Stimulated activated CD8-positive, alpha-beta memory T cell treated with anti-CD3 and anti-CD28 coated beads, Interleukin-15, amount 100 ng/mL, for 4 hours (primary cell): ENCODE measurements around the gene LRR1.
"Not testable (repeated sequence)": the region's sequence is repeated elsewhere in the genome, so short reads cannot be mapped to it uniquely, and the experiment has no call there.

Experiments used
- DNase-seq, 2 donors: peaks; one replicate each; pipeline ENCODE4 v3.0.0-alpha.2; 2020; ENCODE audit warnings: low read depth in 2 of 2

LRR1 gene

DNA sequence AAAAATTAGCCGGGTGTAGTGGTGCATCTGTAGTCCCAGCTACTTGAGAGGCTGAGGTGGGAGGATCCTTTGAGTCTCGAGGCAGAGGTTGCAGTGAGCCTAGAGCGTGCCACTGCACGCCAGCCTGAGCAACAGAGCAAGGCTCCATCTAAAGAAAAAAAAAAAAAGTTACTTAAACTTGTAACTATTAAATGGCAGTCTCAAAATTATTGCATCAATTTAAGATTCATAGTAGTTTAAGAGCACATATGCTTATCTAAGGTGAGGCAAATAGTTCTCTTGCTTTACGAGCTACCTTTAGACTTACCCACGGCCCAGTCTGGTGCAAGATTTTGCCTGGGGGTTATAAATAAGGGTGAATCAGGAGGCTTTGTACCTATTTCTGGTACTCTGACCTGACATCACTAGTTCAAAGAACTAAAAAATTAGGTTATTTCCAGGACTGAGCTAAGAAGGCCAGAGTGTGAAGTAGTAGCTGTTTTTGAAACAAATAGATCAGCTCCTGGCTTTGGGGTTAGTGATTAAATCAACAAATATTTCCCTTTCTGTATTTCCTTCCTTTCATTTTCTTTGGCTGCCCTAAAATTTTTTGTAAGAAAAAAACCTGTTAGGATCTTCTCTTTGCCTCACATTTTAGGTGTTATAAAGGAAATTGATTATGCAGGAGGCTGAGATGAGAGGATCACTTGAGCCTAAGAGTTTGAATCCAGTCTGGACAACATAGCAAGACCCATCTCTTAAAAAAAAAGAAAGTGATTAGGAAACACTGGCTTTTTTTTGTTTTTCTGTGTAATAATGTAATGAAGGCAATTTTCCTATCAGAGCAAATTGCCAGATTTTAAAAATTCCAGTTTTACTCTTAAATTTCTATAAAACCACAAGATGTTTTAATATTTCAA is 25.4 kb downstream of the LRR1 start:
- no peak for DNase-seq

DNA sequence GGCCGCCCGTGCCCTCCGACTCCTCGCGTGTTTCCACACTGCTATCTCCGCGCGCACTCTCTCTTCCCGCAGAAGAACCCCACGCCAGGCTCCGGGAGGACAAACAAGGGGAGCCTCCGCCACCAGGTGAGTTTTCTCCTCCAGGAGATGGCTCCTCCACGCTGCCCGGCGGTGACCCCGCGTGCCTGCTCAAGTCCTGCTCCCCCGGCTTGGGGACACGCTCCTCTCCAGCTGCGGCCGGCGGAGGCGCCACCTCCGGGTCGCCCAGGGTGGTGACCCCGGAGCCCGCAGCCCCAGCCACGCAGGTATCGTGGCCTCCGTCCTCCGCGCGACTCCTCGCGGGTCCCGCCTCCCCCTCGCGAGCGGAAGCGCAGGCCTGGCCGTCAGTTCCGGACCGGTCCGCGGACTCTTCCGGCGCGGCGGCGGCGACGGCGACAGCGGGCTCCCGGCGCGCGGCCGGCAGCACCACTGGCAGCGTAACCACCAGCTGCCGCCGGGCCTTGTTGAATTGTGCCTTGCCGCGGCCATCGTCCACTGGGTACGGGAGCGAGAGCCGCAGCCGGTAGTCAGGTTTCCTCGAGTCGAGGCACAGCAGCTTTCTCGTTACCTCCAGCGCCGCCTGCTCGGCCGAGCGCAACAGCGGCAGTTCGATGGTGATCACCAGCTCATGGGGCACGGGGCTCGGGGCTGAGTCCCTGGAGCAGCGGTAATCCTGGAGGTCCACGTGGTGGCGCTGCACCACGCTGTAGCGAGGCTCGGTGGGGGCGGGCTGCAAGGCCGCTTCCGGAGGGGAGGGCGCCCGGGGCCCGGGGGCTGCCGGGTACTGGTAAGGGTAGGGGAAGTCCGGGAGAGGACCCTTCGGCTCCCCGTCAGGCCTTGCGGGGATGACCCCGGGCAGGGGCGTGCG is 35.2 kb downstream of the LRR1 start:
- peak; percentile 89 to 91 for DNase-seq

DNA sequence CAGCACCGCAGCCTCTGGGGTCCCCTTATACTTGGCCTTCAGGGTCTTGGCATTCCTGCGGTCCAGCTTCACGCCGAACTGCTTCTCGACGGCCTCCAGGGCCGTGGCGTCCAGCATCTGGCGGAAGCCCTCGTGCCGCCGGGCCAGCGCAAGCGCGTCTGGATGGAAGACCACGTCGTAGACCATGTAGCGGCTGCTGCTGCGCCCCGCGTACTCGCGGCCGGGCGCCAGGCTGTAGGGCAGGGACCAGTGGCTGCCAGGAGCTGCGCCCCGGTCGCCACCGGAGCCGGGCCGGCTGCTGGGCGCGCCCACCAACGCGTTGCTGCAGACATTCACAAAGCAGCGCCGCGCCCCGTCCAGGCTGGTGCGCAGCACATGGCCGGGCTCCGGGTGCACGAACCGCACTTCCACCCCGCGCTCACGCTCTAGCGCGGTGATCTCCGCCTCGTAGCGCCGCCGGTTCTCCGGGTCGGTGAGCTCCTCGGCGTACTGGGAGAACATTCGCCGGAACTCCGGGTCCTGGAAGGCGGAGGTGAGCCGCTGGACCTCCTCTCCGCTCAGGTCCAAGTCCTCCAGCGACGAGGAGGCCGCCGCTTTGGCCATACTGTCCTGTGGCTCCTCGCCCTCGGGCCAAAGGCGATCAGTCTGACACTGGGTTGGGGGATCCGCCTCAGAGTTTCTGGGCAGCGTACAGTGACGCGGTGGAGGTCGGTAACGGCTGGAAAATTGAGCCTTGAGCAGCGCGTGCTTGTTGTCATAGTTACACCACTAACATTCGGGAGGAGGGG is 36.0 kb downstream of the LRR1 start, which contains the start of gene DNAAF2:
DNAAF2 (minus strand) TSS at position 698 of the 788 bp plus-strand sequence; CDS start at position 603, 95 bp downstream.
- DNase-seq = peak; percentile 39 to 43

DNA sequence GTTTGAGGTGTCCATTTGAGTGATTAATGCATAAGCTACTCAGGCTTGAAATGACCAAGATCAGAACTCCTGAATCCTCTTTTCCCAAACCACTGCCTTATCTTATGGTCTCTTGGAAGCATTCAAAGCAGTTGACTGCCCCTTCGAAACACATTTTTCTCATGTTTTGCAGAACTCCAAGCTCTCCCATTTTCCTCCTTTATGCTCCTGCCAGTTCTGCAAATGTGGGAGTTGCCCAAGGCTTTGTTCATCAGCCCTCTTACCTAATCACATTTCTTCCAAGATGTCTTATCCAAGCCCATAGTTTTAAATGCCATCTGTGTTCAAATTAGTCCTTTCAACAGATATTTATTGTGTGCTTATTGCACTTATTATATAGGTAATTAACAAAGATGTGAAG is 38.1 kb downstream of the LRR1 start:
- no peak for DNase-seq

DNA sequence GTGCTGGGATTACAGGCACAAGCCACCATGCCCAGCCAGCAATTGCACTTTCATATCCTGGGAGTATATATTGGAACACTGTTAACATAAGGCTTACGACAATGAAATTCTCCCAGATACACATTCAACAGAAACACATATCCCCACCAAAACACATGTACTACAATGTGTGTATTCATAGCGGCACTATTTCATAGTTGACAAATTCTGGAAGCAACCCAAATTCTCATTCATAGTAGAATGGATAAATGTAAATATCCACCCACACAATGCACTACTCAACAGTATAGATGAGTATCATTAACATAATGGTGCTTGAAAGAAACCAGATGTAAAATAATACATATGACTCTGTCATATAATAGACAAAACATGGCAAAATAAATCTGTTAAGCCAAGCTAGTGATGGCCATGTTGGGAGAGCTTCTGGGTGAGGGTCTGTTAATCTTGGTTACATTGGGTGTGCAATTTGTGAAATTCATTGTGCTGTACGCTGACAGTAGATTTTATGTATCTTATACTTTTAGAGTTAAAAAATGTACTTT is 38.9 kb downstream of the LRR1 start:
- DNase-seq = no peak

DNA sequence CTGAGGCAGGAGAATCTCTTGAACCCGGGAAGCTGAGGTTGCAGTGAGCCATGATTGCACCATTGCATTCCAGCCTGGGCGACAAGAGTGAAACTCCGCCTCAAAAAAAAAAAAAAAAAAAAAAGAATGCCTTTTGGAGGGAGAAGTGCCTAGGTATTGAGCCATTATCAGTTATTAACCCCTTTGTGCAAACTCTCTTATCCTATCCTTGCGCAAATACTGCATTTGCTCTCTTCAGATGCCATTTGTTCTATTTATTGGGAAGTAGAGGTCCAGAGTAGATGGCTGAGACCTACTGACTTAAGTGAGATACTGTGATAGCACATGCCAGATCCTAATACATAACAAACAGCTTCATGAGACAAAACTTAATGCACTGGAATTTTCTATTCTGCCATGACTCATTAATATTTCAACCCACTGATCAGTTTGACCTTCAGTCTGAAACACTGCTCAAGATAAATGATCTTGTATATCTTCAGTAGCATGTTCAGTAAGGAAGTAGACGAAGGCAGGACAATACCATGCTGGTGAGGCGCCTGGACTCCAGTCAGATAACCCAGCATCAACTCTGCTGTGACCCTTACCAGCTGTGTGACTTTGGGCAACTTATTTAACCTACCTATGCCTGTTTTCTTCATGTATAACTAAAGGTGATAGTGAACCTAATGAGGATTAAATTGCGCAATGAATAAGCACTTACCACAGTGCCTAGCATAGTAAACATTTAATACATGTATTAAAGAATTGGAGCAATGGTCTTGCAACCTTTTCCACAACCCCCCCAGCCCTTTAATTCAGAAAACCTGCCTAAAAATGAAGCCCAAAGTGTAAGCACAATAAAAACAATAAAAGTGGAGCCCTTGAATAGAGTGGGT is 42.0 kb downstream of the LRR1 start:
- DNase-seq = no peak

DNA sequence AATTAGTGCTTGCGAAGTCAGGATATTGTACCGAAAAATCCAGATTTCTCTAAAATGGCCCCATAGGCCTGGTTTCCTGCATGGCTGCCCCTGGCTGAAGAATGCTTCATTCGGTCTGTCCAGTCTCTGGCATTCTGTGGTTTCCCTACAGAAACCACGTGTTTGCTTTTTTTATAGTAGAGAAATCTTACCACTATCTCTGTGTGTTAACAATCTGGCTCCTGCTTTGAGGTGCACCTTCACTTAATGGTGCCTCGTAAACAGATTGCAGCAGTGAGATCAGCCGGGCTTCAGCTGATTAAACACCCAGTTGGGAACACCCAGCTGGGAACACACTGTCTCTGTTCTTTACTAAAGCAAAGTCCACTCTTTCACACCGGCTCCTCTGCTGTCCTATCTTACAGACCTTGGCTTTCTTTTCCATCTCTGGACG is 43.0 kb downstream of the LRR1 start:
- DNase-seq = no peak

DNA sequence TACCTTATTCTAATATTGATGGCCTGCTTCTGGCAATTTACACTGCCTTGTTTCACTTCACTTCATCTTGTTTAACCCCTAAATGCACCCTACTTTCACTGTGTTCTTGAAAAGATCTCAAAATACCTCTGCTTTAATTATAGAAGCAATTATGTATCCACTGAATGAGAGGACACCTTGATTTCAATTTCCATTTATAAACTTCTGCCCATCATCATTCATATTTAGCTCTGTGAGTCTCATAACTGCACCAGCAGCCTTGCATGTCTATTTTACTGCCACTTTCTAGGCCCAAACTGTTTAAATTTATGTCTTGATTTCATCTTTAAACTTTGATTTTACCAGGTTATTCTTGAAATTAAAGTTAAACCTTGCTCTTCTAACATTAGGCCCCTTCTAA is 43.4 kb downstream of the LRR1 start:
- DNase-seq = no peak

GRCh38 chr14:49653508-49653907 is 54.8 kb downstream of the LRR1 start:
- no peak for DNase-seq

DNA sequence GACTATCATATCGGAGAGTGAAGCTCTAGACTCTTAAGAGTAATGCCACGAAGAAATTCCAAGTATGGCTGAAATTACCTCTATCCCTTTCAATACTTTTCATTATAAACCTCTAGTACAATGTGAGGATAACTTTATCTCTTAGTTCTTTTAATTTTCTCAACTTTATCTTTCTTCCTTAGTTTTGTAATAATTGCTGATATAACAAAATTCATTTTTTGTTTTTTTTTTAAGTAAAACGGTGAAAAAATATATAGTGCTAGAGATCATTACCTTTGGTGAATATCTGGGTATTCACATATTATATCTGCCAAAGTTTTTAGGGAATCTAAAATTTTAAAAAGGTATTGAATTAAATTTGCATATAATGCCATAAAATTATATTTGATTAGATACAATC is 55.8 kb downstream of the LRR1 start:
- no peak for DNase-seq

DNA sequence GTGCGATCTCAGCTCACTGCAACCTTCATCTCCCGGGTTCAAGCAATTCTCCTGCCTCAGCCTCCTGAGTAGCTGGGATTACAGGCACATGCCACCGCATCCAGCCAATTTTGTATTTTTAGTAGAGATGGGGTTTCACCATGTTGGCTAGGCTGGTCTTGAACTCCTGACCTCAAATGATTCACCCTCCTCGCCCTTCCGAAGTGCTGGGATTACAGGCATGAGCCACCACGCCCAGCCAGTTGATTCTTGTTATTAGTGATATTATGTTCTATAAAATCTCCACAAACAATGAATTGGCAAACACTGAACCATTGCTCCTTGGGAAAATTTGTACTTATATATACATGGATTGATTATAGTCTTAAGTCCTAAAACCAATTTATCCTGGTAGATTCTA is 58.8 kb downstream of the LRR1 start:
- not testable (repeated sequence) for DNase-seq

DNA sequence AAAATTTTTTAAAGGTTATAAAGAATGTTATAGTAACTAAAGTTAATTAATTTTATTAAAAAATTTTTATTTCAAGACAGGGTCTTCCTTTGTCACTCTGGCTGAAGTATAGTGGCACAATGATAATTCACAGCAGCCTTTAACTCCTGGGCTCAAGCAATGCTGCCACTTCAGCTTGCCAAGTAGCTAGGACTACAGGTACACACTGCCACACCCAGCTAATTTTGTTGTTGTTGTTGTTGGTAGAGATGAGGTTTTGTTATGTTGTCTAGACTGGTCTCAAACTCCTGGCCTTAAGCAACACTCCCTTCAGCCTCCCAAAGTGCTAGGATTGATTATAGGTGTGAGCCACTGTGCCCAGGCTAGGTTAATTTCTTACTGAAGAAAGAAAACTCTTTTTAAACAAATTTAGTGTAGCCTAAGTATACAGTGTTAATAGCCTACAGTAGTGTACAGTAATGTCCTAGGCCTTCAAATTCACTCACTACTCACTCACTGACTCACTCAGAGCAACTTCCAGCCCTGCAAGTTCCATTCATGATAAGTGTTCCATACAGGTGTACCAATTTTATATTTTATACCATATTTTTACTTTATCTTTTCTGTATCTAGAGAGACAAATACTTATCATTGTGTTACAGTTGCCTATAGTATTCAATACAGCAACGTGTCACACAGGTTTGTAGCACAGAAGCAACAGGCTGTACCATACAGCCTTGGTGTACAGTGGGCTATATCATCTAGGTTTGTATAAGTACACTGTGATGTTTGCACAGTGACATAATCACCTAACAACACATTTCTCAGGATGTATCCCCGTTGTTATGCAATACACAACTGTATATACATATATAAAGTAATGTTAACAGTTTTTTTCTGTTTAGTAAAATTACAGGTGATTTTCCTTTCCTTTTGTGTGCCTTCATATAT is 61.1 kb downstream of the LRR1 start:
- DNase-seq = no peak
